GM21360 (cell line): ENCODE data around the gene GATA2.

ENCODE experiments used
- ATAC-seq: cut with Tn5 transposase; IDR thresholded peaks from one replicate; pipeline ENCODE4 v1.9.1; 2021; ENCODE audit warnings: mild to moderate bottlenecking, moderate library complexity; ENCODE audit not compliant: unreplicated experiment

GATA2 gene

GRCh38 chr3:128488991-128489673, 3.9 kb downstream of the GATA2 start:
- no peak for ATAC-seq

- ATAC-seq: no peak
These were observed 4.4 kb downstream of the GATA2 start for GRCh38 chr3:128488636-128488990.

GRCh38 chr3:128487813-128488635, 5.0 kb downstream of the GATA2 start:
- ATAC-seq: no peak

- no peak for ATAC-seq
These were observed 5.5 kb downstream of the GATA2 start for GRCh38 chr3:128487538-128487812.

- ATAC-seq: no peak
These were observed 6.1 kb downstream of the GATA2 start for GRCh38 chr3:128486681-128487537.

- no peak for ATAC-seq
These were observed 6.8 kb downstream of the GATA2 start for GRCh38 chr3:128486205-128486628.

GRCh38 chr3:128485282-128486204, 7.5 kb downstream of the GATA2 start:
- ATAC-seq: no peak

GRCh38 chr3:128484404-128485281, 8.4 kb downstream of the GATA2 start:
- no peak for ATAC-seq

GRCh38 chr3:128483657-128484403, 9.2 kb downstream of the GATA2 start:
- ATAC-seq: no peak

- no peak for ATAC-seq
These were observed 10.0 kb downstream of the GATA2 start for GRCh38 chr3:128482666-128483656.

- no peak for ATAC-seq
These were observed 10.8 kb downstream of the GATA2 start for GRCh38 chr3:128482175-128482574.

GRCh38 chr3:128481438-128481942, 11.5 kb downstream of the GATA2 start:
- ATAC-seq: no peak

GRCh38 chr3:128480717-128481437, 12.1 kb downstream of the GATA2 start:
- no peak for ATAC-seq

GRCh38 chr3:128480278-128480677, 12.7 kb downstream of the GATA2 start:
- no peak for ATAC-seq

- no peak for ATAC-seq
These were observed 13.4 kb downstream of the GATA2 start for GRCh38 chr3:128479558-128480086.
